ENCODE results near the gene TPM2.

TPM2 gene

DNA sequence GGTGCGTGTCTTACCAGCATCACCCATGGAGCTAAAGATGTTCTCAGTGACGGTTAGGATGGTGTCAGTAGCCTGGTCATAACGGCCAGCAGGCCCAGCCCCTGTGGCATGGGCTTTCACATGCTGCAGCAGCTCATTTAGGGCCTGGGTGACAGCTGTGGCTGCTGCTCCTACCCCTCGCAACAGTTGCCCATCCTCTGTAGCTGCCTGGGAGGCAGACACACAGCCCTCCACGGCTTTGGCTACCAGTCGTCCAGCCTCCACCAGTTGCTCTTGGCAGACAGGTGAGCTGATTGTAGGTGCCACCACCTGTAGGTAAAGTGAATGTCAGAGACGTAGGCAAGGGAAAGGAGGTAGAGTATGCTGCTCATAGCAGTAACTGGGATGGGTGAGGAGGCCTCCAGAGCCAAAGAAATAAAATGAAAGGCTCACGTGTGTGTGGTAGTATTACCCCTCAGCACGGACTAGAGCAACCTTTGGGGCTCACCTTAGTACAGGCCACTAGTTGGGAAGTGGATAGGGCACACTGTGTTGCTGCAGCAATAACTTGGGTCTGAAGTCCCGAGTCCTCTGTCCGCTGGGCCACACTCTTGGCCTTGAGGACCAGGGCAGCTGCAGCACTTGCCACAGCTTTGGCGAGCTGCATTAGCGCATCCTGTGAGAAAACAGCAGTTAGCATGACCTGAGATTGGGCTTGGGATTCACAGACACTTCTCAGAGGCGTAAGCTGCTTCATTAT lies 27.6 kb upstream of the TPM2 start:
- no peak for DNase-seq

DNA sequence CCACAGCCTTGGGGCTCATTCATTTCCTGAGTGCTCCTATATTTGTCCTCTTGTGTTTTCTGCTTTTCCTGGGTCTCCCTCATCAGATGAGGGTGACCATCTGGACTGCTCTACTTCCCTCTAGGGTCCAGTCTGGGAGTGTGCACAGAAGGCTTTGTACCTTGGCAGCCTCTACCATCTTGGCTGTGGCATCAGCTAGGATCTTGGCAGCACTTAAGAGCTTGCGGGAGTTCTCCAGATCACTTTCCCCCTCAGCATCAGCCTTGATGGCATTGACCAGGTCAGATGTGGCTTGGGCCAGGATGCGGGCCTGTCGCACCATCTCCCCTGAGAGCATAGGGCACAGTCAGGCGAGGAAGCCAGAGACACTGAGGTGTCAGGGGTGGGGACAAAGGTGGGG lies 26.5 kb upstream of the TPM2 start:
- no peak for DNase-seq

DNA sequence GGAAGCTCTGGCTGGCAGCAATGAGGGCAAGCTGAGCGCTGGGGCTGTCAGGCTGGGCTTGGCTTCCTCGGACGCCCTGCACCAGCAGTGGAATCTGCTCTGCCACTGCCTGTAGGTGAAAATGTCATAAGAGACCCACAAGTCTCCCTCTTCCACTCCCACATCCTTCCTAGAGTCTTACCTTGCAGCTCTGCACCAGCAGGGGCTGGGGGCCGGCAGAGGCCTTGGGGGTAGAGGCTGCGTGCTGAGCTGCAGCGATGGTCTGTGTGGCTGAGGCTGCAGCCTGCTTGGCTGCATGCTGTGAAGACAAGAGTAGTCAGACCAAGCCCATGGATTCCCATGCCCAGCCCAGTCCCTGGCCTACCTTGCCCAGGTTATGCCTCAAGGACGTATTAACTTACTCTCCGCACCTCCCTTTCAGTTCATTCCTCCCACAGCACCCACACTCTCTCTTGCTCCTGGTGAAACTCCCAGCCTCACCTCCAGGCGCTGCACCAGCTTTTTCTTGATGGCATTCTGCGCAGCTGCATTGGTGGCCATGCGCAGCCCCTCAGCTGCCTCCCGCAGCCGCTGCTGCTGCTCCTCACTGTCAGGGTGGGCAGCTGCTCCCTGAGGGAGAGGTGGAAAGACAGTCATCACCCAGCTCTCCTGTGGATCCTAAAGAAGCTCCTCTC lies 25.0 kb upstream of the TPM2 start:
- no peak for DNase-seq

DNA sequence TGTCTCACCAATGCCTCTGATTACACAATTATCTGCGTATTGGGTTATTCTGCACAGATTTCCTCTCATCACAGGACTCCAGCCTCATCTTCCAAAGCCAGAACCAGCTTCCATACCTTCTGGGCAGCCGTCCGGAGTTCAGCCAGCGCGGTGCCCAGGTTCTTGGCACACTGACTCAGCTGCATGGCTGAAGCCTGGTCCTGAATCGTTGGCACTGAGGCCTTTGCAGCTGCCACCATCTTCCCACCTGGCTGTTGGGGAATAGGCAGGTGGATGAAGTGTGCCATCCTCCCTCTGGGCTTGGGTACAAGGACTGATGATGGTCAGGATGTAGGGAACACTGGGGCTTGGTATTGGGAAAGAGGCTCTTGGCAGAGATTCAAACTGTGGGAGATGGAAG lies 24.4 kb upstream of the TPM2 start:
- DNase-seq, result no peak

DNA sequence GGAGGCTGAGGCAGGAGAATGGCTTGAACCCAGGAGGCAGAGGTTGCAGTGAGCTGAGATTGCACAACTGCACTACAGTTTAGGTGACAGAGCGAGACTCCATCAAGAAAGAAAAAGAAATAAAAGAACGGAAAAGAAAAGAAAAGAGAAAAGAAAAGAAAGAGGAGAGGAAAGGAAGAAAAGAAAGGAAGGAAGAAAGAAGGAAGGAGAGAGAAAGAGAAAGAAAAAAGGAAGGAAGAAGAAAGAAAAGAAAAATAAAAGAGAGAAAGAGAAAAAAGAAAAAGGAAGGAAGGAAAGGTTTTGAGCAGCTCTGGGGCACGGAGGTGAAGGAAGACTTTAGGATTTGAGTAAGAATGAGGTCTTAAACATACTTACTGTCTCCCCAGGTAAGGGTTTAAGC lies 23.9 kb upstream of the TPM2 start:
- no peak for DNase-seq

DNA sequence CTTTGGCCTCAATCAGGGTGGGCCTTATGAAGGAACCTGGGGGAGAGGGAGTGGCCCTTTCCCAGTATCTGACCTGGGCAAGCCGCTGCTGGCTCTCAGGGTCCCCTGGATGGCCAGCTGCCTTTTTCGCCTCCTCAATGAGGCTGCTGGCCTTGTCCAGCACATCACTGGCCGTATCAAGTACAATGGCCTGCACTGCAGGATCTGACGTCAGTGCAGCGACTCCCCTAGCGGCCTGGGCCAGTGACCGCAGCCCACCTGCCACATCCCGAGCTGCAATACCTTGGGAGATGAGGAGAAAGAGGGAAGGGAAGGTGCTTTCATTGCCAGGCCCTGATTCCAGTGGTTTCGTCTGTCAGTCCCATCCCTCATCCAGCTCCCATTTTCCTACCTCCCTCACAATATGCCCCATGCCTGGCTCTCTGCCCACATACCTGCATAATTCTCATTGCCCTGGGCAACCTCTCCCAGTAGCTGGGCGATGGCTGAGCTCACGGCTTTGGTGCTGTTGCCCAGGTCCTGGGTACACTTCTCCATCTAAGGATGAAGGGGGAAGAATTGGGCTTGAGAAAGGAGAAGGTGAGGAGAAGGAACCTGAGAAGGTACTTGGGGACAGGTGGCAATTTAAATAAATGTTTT lies 23.2 kb upstream of the TPM2 start:
- DNase-seq, result no peak

DNA sequence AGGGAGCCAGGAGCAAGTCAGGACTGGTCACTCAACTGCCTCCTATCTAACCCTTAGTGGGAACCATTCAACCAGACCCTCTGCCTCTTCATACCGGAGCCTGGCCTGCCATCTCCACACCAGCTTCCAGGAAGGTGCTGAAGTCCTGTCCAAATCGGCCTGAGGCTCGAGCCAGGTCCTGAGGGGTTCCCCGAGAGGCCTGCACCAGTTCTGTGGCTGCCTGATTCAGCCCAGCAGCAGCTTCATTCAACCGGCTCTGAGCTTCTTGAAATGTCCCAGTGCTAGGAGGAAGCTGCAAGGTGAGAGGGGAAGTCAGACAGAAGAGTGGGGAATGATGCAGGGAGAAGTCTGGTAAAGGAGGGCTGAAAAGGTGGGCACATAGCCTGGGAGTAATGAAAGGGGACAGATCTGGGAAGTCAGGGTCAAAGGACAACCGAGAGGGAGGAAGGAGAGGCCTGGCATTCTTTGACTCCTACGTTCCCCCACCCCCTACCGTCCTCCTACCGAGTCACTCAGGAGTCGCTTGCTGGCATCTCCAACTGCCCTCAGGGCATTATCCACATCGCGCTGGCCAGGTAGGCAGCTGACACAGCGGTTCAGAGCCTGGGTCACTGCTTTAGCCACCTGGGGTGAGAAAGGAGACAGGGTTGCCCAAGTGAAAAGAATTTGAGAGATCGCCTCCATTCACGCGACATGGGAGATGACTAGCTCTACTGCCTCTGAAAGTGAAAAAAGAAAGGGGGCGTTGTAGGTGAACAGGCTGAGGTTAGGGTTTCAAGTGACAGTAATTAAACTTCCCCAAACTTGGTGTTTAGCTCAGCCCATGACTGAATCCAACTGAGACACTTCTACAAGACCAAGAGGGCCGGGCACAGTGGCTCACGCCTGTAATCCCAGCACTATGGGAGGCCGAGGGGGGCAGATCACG lies 22.0 kb upstream of the TPM2 start:
- no peak for DNase-seq

DNA sequence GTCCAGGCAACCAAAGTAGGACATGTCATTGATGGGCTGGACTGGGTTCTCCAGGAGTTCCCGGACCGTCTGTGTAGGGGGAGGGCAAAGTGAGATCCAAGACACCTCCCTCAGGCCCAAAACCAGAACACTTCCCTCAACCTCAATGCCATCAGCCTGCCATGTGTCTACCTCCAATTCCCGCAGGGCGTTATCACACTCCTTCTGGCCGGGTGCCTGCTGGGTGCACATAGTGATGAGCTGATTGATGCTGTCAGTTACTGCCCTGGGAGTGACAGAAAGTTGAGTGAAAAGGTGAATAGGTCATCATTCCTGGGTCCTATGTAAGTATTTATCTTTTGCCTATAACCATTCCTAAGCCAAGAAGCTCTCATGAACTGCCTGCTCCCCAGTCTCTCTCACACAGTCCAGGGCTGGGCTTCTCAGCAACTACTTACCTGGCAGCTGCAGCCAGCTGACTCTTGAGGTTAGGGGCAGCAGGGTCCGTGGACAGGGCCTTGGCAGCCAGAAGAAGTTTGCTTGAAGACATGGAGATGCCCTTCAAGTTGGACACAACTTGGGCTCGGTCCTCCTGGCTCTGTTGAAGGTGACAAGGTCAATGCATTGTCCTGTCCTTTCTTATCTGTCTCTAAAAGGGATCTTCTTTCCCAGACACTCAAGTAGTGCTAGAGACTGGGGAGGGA lies 21.2 kb upstream of the TPM2 start:
- DNase-seq, result no peak

DNA sequence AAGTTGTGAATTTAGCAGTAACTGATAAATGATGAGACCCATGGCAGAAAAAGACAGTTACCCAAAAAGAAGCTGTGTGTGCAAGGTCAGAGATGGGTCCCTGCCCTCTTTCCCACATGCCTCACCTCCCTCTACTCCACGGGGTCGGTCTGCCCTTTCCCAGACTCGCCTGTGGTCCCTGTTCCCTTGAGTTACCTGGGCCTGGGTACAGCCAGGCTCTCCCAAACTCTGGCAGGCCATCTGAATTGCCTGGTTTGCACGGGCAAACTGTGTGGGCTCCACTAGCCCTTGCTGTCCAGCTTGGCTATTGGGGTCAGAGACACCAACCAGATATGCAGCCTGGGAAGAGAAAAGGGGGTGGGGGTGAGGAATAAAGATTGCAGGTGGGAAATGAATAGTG lies 18.4 kb upstream of the TPM2 start:
- no peak for DNase-seq

DNA sequence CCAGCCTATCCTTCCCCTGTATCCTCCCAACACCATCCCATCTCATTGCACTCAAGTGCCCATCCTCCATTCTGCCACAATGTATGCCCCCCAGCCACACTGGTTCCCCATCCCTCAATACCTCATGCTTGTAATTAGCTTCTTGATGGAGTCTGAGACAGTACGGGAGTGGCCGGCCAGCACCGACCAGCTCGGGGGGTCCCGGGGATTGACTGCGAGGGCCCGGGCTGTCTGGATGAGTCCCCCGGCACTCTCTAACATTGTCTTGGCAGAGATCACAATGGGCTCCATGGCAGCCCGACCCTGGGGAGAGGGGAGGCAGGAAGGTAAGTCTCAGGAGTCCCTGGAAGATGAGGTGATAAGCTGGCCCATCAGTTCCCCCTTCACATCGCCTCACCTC lies 17.2 kb upstream of the TPM2 start:
- no peak for DNase-seq

DNA sequence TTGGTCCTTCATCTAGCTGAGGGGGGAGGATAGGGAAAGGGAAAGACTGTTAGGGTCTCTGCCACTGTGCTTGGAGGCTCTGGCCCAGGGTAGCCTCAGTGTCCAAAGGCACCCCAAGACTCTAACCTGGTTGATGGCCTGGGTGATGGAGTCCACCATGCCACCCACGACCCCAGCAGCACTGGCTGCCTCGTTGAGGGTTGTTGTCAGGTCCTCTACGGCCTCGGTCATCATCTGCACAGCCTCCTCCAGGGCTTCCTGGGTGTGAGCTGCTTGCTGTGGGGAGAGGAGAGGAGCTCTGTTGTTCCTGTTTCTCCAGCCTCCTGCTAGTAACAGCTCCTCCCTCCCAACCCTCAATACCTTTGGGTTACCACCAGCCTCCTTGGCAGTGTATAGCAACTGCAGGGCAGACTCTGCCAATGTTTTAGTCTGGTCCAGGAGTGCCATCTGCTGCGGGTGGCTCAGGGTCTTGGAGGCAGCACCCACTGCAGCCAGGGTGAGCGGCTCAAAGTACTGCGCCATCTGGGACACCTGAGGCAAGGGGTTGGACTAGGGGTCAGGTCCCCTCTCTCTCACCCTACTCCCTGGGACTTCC lies 16.2 kb upstream of the TPM2 start:
- no peak for DNase-seq

DNA sequence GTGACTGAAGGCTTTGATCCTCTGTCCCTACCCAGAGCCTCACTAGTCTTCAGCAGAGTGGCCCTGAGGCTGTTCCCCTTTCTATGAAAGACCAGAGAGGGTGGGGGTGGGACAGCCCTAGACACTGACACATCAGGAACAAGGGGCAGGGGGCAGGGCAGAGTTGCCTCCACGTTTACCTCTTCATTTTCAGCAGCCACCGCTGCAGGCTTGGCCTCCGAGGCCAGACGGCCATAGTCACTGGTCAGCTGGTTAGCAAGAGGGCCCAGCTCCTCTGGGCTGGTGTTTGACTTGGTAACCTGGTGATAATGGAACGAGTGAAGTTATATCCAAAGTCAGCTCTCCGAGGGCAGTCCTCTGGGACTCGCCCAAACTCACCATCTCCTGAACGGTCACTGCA lies 15.6 kb upstream of the TPM2 start:
- DNase-seq, result no peak

DNA sequence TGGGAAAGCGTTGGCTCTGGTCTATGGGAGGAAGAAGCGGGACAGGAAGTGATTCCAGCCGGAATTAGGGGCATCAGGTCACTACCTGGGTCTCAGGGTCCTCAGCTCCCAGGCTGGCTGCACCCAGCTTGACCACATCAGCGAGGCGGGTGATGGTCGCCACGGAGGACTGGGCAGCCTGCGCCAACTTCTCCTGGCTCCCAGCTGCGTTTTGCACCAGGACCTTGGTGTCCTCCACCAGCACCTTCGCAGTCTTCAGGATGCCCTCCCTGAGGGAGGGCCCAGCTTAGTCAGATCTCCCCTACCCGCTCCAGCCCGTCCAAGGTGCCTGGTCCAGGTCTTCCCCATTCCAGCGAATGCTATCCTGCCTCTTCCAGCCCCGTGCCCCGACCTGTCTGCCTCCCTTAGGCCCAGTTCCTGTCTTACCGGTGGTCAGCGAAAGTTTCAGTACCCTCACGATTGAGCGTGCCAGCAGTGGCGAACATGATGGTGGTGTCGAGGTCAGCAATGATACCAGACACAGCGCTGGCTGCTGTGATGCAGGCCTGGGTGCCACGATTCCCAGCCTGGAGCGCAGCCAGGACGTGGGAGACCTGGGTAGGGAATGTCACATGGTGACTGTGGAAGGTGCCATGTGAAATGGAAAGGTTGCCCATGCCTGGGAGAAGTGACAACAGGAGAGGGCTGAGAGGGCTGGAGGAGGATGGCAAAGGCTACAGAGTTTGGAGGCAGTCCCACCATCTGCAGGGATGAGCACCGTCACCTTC lies 14.4 kb upstream of the TPM2 start:
- no peak for DNase-seq

DNA sequence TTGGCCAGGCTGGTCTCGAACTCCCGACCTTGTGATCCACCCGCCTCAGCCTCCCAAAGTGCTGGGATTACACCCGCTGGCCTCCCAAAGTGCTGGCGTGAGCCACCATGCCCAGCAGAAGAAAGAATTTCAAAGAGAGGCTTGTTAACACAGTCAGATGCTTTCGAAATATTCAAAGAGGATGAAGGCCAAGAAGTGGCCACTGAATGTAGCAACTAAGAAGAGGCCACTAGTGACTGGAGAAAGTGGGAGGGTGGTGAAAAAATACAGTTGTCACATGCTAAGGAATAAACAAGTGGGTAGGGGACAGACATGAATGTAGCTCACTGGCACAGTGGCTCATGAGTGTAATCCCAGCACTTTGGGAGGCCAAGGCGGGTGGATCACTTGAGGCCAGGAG lies 13.0 kb upstream of the TPM2 start:
- no peak for DNase-seq

DNA sequence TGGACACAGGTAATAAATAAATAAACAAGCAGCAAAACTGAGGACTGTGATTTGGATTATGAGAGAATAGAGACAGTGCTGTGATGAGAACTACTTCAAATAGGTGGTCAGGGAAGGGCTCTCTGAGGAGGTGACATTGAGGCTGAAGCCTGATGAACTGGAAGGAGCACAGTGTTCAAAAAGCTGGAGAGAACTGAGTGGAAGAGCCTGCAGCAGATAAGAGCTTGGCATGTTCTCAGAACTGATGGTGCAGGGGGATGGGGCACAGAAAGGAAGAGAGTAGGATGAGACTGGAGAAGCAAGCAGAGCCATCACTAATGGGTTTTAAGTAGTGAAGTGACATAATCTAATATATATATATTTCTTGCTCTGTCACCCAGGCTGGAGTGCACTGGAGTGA lies 11.2 kb upstream of the TPM2 start:
- DNase-seq, result no peak

DNA sequence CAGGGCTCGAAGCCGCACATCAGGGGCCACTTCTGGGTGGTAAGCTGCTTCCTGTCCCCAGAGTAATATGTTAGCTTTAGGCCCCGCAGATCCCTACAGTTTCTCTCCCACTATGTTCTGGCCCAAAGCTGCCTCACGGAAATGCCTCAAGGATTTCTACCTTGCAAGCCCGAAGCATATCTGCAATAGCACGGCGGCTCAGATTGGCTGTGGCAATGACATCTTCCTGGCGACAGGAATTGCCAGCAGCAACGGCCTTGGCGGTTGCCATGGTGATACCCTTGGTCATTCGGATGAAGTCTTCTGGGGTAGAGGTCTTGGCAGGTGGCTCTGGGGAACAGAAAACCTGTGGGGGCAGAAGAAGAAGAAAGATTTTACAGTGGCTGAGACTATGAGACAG lies 10.3 kb upstream of the TPM2 start:
- DNase-seq, result no peak

DNA sequence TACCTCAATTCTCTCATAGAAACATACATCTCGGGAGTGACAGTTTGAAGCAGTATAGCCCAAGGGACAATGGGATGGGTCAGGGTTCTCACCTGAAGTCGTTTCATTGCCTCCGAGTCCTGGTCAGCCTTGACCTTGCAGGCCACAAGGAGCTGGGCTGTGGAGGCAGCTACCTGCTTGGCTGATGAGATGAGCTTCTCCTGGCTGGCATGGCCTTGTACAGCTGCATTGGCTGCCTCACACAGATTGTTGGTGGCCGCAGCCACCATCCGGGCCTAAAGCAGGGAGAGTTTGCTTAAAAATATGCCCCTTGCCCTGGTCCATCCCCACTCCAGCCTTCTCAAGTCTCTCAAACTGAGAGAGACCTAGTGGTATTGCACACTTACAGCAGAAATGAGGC lies 8.5 kb upstream of the TPM2 start:
- no peak for DNase-seq

DNA sequence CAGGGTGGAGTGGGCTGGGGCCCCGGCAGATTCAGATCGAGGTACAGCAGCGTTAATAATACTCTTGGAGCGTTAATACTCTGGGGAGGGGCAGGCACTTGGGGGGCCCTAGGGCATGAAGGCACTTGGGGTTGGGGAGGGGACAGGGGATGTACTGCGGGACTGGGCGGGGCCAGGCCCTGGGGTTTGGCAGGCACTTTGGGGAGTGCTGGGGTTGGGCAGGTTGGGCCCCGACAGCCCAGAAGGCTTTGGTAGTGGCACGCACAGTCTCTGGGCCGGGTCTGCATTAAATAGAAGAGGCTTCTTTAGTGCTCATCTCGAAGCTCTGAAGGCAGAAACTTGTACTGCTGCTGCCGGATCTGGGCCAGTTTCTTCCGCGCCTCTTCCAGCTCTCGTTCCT lies 7.8 kb upstream of the TPM2 start:
- no peak for DNase-seq

DNA sequence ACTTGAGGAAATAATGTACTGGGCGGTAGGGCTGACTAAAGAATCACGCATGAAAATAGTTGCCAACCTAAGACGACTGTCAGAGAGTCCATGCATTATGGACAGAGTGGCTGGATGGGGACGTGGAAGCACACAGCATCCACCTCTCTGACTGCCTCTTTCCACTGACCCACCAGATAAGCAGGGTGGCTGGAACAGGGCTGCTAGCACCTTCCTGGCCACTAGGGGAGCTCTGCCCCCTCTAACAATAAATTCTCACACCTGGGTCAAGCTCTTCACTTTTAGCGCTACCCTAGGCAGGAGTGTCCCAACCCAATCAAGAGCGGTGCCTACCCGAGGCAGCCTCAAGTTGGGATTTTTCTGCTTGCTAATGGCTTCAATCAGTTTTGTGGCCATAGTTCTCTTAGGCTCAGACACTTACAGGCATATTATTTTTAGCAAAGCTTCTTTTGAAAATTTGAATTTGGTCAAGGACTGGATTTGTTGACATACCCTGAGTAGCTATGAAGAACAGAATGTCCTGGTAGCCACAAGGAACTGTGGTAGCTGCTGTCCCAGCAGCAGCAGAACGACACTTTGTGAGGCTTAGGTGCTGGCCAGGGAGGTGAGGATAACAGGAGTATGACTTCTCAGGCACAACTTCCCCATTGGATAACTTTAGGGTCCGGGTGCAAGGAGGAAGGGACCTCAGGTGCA lies 6.9 kb upstream of the TPM2 start:
- DNase-seq, result peak; percentile 39

DNA sequence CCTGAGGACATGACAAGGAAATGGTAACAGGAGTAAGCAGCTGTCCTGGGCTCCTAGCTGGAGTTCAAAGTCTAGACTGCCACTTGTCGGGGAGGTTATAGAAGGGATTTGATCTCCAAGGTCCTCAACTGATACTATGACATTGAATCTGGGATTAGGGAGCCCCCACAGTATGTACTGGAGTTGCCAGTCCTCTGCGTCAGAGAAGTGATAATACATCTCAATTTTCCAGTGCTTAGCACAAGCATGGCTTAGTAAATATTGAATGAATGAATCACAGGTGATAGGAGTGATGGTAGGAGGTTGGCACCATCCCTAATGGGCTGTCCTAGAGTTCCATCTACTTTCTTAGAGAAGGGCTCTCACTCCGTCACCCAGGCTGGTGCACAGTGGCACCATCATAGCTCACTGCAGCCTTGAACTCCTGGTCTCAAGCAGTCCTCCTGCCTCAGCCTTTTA lies 6.2 kb upstream of the TPM2 start:
- no peak for DNase-seq
